MG63 (cell line): ENCODE measurements around the gene CYB561D2. TPM values are rescaled to one million over a fixed set of nuclear protein-coding genes. Genes with fewer than 3 reads are reported as not detected.
"Not testable (repeated sequence)": the region's sequence is repeated elsewhere in the genome, so short reads cannot be mapped to it uniquely, and the experiment has no call there.

Experiments
- DNase-seq: peaks from one replicate; pipeline ENCODE4 v3.0.0-alpha.2; 2020
- H3K27me3 ChIP-seq: fragments of 250-450 bp; sonication (Bioruptor Pico); 2 replicates; pipeline ENCODE4 v1.5.1; 2020; ENCODE audit warnings: mild to moderate bottlenecking, moderate library complexity
- H3K36me3 ChIP-seq: fragments of 250-450 bp; sonication (Bioruptor Pico); 2 replicates; pipeline ENCODE4 v1.5.1; 2020; ENCODE audit warnings: mild to moderate bottlenecking, moderate library complexity
- H3K4me3 ChIP-seq: fragments of 250-450 bp; sonication (Bioruptor Pico); 2 replicates; pipeline ENCODE4 v1.5.1; 2020; ENCODE audit warnings: mild to moderate bottlenecking, moderate library complexity
- H3K9me3 ChIP-seq: fragments of 250-450 bp; sonication (Bioruptor Pico); 2 replicates; pipeline ENCODE4 v1.5.1; 2020; ENCODE audit warnings: mild to moderate bottlenecking, moderate library complexity
- total RNA-seq: library from RNA; depleted of rRNA; stranded (reverse); fragments of >200 nt; shearing (Covaris generic); gene quantifications from 2 replicates; pipeline ENCODE4 v1.2.3, GENCODE V29; 2014; ENCODE audit warnings: low replicate concordance; rRNA removed

CYB561D2 gene
- total RNA-seq: 21.9 and 35.5 TPM in 2 replicates

GRCh38 chr3:50350527-50351322, at the start of gene CYB561D2, which contains the start of gene NPRL2:
Gene CYB561D2, plus strand, starts transcription at chr3:50350862. Its CDS starts 572 bp downstream, at chr3:50351434.
Gene NPRL2, minus strand, starts transcription at chr3:50350775. Its CDS starts 123 bp downstream, at chr3:50350652.
- Histone ChIP-seq H3K36me3 (peaks cover 18% of the 10 kb centered on the region), H3K9me3 (no peaks in the 10 kb centered on the region), H3K4me3 (peak within 1 kb of the TSS; percentile 93), H3K27me3 (no peaks in the 10 kb centered on the region)
- peak; percentile 89 for DNase-seq

GRCh38 chr3:50302095-50303012, 48.3 kb upstream of the CYB561D2 start:
- Histone ChIP-seq H3K9me3 (no peaks in the 10 kb centered on the region), H3K36me3 (no peaks in the 10 kb centered on the region), H3K27me3 (no peaks in the 10 kb centered on the region), H3K4me3 (no peak overlapping the region)
- no peak for DNase-seq

- Histone ChIP-seq H3K9me3 (no peaks in the 10 kb centered on the region), H3K4me3 (no peak within 1 kb of the TSS), H3K36me3 (no peaks in the 10 kb centered on the region), H3K27me3 (no peaks in the 10 kb centered on the region)
- no peak for DNase-seq
Measured at GRCh38 chr3:50303013-50303815, 47.4 kb upstream of the CYB561D2 start, which contains the start of gene HYAL1. Gene HYAL1, minus strand, starts transcription at chr3:50303574. Its CDS starts 618 bp downstream, at chr3:50302956.

GRCh38 chr3:50304601-50305000, 46.1 kb upstream of the CYB561D2 start:
- no peak for DNase-seq
- Histone ChIP-seq H3K4me3 (no peak overlapping the region), H3K36me3 (no peaks in the 10 kb centered on the region), H3K27me3 (no peaks in the 10 kb centered on the region), H3K9me3 (no peaks in the 10 kb centered on the region)

- not testable (repeated sequence) for H3K9me3 ChIP-seq, DNase-seq, H3K36me3 ChIP-seq, H3K27me3 ChIP-seq, H3K4me3 ChIP-seq
Measured at GRCh38 chr3:50312041-50312440, 38.6 kb upstream of the CYB561D2 start.

- Histone ChIP-seq H3K4me3 (no peak overlapping the region), H3K27me3 (no peaks in the 10 kb centered on the region), H3K36me3 (no peaks in the 10 kb centered on the region; the same call in none of the 2 replicates), H3K9me3 (no peaks in the 10 kb centered on the region)
- no peak for DNase-seq
Measured at GRCh38 chr3:50314342-50314741, 36.3 kb upstream of the CYB561D2 start.

- Histone ChIP-seq H3K4me3 (no peak overlapping the region), H3K36me3 (no peaks in the 10 kb centered on the region; the same call in none of the 2 replicates), H3K9me3 (no peaks in the 10 kb centered on the region), H3K27me3 (no peaks in the 10 kb centered on the region)
- no peak for DNase-seq
Measured at GRCh38 chr3:50314816-50315215, 35.8 kb upstream of the CYB561D2 start.

- Histone ChIP-seq H3K9me3 (no peaks in the 10 kb centered on the region), H3K36me3 (no peaks in the 10 kb centered on the region; the same call in none of the 2 replicates), H3K27me3 (no peaks in the 10 kb centered on the region), H3K4me3 (no peak overlapping the region)
- DNase-seq: no peak
Measured at GRCh38 chr3:50316657-50317242, 33.9 kb upstream of the CYB561D2 start.

- Histone ChIP-seq H3K27me3 (no peaks in the 10 kb centered on the region), H3K9me3 (no peaks in the 10 kb centered on the region), H3K4me3 (no peak overlapping the region), H3K36me3 (no peaks in the 10 kb centered on the region; the same call in none of the 2 replicates)
- DNase-seq: no peak
Measured at GRCh38 chr3:50317300-50317699, 33.4 kb upstream of the CYB561D2 start.

GRCh38 chr3:50318163-50318562, 32.5 kb upstream of the CYB561D2 start:
- H3K36me3 ChIP-seq: no peaks in the 10 kb centered on the region; the same call in none of the 2 replicates
- H3K27me3 ChIP-seq: no peaks in the 10 kb centered on the region
- DNase-seq: no peak
- no peaks in the 10 kb centered on the region for H3K9me3 ChIP-seq
- H3K4me3 ChIP-seq: no peak overlapping the region

GRCh38 chr3:50318615-50319014, 32.0 kb upstream of the CYB561D2 start:
- Histone ChIP-seq H3K9me3 (no peaks in the 10 kb centered on the region), H3K4me3 (no peak overlapping the region), H3K27me3 (no peaks in the 10 kb centered on the region), H3K36me3 (no peaks in the 10 kb centered on the region; the same call in none of the 2 replicates)
- DNase-seq: no peak

- Histone ChIP-seq H3K36me3 (no peaks in the 10 kb centered on the region; the same call in none of the 2 replicates), H3K9me3 (no peaks in the 10 kb centered on the region), H3K27me3 (no peaks in the 10 kb centered on the region), H3K4me3 (no peak overlapping the region)
- no peak for DNase-seq
Measured at GRCh38 chr3:50319181-50319893, 31.3 kb upstream of the CYB561D2 start.

GRCh38 chr3:50319894-50320625, 30.6 kb upstream of the CYB561D2 start:
- Histone ChIP-seq H3K9me3 (no peaks in the 10 kb centered on the region), H3K27me3 (no peaks in the 10 kb centered on the region), H3K4me3 (peak overlapping the region; percentile 69), H3K36me3 (no peaks in the 10 kb centered on the region; the same call in none of the 2 replicates)
- DNase-seq: no peak

GRCh38 chr3:50320853-50321335, 29.8 kb upstream of the CYB561D2 start:
- no peaks in the 10 kb centered on the region for H3K27me3 ChIP-seq
- H3K36me3 ChIP-seq: no peaks in the 10 kb centered on the region; the same call in none of the 2 replicates
- peak; percentile 64 for DNase-seq
- no peaks in the 10 kb centered on the region for H3K9me3 ChIP-seq
- peak overlapping the region; percentile 69 for H3K4me3 ChIP-seq
